NCI-H82 treated with DMSO at 0.1 percent for 48 hours (cell line): ENCODE data around the gene RNF114.
A peak's percentile ranks its signal among the peaks of the same experiment; 100 is the strongest.
"Not testable (repeated sequence)": the region's sequence is repeated elsewhere in the genome, so short reads cannot be mapped to it uniquely, and the experiment has no call there.

ENCODE experiments used
- DNase-seq: peaks from one replicate; lab custom pipeline; 2025; ENCODE audit not compliant: unreplicated experiment; lab: John Stamatoyannopoulos, UW

RNF114 gene

DNA sequence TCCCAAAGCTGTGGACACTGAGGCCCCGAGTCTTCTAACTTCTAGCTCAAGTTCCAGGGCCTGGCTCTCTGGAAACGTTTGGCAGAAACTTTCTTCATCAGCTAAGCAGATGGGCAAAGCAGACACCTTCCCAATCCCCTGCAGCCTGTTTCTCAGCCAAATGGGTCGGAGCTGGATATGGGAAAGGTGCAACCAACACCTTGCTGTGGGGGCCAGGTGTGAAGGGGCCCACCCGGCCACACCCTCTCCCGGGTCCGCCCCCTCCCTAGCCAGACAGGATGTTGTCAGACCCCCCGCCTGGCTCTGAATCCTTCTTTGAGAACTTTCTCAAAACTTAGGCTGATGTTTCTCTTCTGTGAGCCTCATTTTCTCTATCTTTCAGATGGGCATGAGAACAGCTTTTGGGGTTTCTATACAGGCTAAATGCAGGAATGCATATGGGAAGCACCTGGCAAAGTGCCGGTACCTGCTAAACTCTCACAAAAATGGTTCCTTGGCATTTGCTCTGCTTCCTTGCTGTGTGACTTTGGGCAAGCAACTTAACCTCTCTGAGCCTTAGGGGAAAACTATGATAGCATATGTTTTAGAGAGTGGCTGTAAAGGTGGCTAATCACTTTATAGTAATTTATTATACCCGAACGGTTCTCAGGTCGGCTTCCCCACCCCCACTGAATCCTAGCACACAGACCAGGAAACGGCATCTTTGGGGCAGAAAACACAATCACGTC is 48.4 kb downstream of the RNF114 start:
- no peak for DNase-seq

DNA sequence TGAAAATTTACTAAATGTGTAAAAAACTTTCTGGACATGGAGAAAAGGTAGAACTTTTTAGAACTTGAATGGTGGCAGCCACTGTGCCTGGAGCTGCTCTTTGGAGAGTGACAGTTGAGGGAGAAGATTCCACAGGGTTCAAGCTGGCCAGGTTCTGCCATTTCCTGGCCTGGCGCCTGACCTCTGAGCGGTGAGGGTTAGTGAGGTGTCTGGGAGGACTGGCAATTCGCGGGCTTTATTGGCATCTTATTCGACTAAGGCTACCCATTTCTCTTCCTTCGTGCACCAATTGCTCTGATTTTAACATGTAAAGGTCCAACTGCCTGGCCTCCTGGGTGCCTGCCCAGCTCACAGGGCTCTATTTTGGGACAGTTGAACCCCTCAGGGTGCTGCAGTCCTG is 49.0 kb downstream of the RNF114 start:
- DNase-seq = no peak

DNA sequence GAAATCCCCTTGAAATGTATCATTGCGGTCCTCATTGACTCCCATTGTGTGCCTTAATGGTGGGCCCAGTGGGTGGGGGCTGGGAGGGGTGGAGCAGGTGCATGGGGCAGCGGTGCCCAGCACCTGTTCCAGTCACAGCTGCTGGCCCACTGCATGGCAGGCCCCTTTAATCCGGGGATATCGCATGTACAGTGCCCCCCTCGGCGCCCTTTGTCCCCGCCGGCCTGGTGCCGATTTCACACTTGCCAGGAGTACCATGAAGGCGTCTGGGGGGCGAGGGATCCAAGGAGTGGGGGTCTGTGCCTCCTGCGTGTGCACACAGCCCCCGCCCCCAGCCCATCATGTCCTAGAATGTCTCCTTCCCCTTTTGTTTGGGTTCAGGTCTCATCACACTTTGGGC is 49.4 kb downstream of the RNF114 start:
- DNase-seq = no peak

DNA sequence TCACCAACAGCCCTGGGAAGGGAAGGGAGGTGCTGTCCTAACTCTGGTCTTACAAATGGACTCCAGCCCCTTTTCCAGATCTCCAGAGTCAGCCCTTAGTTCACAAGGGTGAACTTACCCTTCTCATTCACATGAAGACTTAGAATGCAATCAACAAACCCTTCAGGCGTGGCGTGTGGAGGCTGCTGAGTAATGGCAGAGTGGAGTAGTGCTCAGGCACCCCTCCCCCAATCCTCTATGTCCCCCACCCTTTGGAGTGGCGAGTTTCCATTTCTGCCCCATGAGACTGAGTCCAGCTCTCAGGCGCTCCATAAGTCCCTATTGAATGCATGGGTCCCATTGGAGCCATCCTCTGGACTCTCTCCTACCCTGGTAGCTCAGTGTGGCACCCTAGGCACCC is 49.9 kb downstream of the RNF114 start:
- no peak for DNase-seq

DNA sequence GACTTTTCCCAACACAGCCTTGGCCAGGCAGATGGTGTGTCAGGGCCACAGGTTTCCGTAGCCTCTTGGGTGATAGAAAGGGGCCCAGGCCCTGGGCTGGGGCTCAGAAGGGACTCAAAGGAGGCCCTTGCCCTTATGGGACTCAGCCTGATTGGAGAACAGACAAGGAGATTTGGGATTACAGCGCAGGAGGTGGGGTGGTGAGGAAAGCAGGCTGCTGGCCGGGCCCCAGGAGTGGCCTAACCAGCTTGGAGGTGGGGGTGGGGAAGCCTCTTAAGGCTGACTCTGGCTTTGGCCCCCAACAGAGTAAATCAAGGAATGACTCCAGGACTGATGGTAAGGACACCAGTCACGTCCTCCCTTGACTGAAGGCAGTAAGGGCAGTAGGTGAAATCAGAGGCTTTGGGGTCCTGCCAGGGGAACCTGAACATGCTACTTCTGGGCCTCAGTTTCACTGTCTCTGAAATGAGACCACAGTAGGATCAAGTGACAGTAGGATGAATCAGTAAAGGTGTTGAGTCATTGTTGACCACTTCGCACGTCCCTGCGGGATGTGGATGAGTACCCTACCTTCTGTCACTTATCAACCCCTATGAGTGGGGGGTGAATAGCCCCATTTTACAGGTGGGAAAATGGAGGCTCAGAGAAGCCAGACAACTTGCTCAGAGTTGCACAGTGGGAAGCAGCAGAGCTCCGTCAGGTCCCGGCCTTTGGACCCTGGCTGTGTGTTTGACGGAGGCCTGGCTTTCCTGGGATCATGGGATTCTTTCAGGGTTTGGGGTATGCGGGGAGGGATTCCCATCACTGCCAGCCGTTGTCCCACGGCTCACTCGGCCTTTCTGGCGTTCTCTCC is 51.0 kb downstream of the RNF114 start:
- DNase-seq = peak; percentile 81

DNA sequence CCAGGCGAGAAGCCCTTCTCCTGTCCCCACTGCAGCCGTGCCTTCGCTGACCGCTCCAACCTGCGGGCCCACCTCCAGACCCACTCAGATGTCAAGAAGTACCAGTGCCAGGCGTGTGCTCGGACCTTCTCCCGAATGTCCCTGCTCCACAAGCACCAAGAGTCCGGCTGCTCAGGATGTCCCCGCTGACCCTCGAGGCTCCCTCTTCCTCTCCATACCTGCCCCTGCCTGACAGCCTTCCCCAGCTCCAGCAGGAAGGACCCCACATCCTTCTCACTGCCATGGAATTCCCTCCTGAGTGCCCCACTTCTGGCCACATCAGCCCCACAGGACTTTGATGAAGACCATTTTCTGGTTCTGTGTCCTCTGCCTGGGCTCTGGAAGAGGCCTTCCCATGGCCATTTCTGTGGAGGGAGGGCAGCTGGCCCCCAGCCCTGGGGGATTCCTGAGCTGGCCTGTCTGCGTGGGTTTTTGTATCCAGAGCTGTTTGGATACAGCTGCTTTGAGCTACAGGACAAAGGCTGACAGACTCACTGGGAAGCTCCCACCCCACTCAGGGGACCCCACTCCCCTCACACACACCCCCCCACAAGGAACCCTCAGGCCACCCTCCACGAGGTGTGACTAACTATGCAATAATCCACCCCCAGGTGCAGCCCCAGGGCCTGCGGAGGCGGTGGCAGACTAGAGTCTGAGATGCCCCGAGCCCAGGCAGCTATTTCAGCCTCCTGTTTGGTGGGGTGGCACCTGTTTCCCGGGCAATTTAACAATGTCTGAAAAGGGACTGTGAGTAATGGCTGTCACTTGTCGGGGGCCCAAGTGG is 51.9 kb downstream of the RNF114 start:
- DNase-seq = no peak

DNA sequence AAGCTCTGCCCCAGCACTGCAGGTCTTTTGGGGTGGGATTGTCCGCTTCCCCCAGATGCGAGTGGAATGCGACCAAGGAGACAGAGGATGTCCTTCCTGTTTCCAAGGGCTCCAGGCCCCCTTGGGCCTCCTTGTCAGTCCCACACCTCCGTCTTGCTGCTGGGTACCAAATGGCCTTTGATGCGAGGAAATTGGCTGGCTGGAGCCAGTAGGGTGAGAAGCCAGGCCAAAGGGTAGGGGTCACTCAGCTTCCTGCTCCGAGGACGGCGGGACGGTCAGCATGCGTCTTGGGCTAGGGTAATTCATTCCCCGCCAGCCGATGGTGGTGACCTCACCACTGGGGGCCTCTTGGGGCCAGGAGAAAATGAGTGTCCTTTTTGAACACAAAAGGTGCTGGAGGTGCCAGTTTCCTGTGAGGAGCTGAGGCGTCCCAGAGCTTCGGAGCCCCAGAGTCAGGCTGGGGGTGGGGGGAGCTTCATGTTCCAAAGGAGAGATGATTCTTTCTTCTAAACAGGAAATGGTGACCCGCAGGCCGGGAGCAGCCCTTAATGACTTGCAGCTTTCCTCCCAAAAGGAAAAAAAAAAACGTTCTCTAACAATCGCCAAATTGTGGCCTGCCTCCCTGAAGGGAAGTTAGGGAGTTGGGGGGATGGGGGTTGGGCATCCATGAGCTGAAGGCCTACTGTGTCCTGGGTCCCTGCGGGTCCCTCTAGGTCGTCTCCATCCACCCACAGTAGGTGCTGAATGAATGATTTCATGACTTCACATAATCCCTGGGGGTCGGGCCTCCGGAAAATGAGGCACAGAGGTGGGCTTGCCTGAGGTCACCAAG is 53.3 kb downstream of the RNF114 start:
- no peak for DNase-seq

DNA sequence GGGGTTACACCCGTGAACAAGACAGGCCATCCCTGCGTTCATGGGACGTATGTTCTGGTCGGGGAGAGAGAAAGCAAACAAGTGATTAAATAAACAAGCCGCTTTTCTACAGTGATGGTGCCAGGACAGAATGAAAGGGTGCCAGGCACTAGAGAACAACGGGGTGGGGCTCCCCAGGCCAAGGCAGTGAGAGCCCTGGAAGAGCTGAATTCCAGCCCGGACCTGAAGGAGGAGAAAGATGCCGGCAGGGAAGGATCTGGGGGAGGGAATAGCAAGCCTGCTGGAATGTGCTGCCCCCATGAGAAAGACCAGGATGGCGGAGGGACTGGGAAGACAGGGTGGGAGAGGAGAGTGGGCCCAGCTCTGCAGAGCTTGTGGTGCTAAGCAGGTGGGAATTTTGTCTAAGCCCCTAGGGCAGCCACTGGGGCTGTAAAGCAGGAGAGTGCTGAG is 54.1 kb downstream of the RNF114 start:
- DNase-seq = no peak

DNA sequence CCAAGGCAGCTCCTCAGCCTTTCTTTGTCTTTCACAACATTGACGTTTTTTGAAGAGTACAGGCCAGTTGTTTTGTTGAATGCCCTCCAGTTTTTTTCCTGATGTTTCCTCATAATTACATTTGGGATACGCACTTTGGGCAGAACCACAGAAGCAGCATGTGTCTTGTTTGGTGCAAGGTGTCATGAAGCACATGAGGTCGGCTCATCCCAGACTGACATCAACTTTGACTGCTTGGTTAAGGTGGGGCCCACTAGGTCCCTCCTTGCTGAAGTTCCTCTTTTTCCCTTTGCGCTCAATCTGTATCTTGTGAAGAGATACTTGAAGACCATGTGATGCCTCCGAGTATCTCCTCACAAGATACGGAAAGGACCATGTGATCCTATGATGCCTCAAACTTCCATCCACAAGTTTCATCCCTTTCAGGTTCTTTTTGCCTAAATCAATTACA is 57.1 kb downstream of the RNF114 start:
- DNase-seq = no peak

DNA sequence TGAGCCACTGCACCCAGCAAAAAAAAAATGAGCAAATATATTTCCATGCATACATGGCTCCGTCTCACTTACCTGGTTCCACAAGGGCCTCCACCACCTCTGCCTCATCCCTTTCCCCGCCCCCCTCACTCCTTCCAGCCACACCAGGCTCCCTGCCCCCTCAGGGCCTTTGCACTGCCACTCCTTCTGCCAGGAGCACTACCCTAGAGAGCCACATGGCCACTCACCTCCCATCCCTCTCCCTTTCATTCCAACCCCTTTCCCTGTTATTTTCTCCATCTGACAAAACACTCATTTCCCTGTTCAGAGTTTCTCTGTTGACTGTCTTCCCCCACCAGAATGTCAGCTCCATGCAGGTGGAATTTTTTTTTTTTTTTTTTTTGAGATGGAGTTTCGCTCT is 59.4 kb downstream of the RNF114 start:
- no peak for DNase-seq

DNA sequence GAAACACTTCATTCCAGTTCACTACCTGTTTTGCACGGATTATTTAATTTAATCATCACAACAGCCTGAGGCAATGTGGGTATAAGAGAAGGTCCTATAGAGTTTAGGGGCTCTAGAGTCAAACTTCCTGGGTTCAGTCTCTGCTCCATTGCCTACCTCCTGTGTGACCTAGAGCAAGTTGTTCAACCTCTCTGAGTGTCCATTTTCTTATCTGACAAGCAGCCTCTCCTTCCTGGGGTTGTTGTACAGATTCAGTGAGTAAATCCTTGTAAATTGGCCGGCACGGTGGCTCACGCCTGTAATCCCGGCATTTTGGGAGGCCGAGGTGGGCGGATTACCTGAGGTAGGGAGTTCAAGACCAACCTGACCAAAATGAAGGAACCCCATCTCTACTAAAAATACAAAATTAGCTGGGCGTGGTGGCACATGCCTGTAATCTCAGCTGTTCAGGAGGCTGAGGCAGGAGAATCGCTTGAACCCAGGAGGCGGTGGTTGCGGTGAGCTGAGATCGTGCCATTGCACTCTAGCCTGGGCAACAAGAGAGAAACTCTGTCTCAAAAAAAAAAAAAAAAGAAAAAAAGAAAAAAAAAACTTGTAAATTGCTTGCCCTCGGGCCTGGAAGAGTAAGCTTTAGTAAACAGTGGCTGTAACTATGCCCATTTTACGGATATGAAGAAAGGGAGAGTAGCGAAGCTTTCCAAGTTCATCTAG is 62.4 kb downstream of the RNF114 start:
- DNase-seq = not testable (repeated sequence)

DNA sequence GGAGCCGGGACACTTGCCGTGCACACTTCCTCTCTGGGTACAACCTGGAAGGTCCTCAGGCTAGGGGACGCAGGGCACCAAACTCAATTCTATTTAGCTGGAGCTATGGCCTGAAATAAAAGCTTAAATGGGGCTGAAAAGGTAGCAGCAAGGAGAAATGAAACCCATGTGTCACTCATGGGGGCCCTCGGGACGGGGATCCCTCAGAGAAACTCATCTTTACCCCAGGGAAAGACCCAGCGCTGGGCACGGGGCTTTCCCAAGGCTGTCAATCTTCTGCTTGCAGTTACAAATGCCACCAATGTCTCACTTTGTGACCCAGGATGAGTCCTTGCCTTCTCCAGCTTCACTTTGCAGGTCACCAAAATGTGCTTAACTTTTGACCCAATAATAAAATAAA is 63.1 kb downstream of the RNF114 start:
- no peak for DNase-seq

DNA sequence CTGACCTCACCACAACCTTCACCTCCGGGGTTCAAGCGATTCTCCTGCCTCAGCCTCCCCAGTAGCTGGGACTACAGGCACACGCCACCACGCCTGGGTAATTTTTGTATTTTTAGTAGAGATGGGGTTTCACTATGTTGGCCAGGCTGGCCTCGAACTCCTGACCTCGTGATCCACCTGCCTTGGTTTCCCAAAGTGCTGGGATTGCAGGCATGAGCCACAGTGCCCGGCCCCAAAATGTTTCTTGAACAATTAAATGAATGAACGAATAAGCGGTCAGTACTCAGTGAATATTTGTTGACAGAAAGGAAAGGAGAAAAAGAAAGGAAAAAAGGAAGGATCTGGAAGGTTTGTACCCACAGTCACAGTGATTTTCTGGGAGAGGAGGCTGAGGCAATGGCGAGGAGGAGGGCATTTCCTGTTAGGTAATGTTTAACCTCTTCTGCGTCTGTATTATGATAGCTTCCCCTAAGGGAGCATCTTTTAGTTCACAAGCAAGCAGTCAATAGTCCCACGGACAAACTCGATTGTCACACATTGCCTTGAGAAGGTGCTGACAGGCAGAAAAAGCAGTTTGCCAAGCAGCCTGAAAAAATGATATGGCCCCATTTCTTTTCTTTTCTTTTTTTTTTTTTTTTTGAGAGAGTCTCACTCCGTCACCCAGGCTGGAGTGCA is 64.5 kb downstream of the RNF114 start:
- not testable (repeated sequence) for DNase-seq

DNA sequence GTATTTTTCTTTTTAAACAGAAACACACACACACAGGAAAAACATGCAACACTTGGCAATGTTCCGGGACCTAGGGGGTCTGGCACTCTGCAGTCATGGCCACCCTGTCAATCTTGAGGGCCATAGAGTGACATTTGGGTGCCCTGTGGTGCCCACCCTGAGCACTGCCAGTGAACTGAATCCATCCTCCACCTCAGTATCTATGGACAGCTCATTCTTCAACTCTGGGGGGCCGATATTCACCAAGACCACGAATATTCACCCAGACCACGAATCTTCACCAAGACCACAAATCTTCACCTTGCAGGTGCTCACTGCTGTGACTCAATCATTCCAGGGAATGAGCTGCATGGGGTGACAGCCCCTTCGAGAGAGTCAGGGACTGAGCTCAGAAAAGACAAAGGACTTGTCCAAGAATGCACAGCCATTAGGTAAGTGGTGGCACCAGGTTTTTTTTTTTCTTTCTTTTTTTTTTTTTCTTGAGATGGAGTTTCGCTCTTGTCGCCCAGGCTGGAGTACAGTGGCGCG is 65.7 kb downstream of the RNF114 start:
- DNase-seq = no peak

DNA sequence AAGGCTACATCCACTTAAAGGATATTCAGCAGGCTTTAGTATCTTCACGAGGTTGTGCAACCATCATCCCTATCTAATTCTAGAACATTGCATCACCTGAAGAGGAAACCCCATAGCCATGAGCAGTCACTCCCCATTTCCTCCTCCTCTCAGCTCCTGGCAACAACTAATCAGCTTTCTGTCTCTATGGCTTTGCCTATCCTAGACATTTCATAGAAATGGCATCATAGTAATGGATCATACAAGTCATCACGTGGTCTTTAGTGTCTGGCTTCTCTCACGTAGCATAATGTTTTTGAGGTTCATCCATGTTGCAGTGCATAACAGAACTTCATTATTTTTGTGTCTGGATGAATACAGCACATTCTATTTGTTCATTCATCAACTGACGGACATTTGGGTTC is 67.1 kb downstream of the RNF114 start:
- DNase-seq = peak; percentile 48
